ENCODE measurements around the gene TAF15. TPM values are rescaled to one million over a fixed set of nuclear protein-coding genes. Genes with fewer than 3 reads are reported as not detected.
A peak's percentile ranks its signal among the peaks of the same experiment; 100 is the strongest.

The TAF15 gene
- total and polyA plus RNA-seq, 2 of the 13 experiments (the other 11 are each of a cell fraction or from before 2014, with no cell fraction given), result 25.2 to 26.5 TPM

DNA sequence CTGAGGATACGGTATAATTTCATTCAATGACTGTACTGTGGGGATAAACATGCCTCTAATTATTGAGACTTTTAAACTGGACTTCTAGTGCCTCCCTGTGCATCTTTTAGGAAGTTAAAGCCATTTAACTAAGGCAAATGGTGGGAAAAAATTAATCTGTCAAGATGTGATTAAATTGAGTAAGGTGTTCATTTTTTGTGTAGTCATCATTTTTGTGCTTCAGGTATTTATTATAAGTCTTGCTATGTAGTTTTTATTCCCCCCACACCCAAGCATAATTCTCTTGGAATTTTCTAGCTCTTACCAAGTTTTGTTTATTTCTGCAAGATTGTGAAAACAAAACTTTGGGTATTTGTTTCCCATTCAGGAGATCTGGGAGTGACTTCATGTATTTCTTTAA is 10.2 kb downstream of the TAF15 start:
- CTCF ChIA-PET (ENCODE audit: low intra/inter-chr PET ratio, low total read pairs), result no interaction called here

GRCh38 chr17:35821308-35821707 is 12.0 kb downstream of the TAF15 start:
- no TSS peak for BruUV-seq (replicated peaks)
- ChIA-PET CTCF (ENCODE audit: low intra/inter-chr PET ratio, low total read pairs) (no interaction called here), POLR2A (no interaction called here)
- in situ Hi-C loops (cut with HindIII; ENCODE audit: extremely low pct_ligation_motif_present, low pct_unique_long_range_greater_than_20kb) (loop anchor here (25.0 kb wide), 1 partner anchor 109 kb away; no protein-coding TSS in a partner anchor), intact Hi-C loops (cut with micrococcal nuclease; ENCODE audit: unreplicated experiment) (no loop called here)
- no peak for ATAC-seq
- no peak for FAIRE-seq
- no peak for TF ChIP-seq ZNF878 (CRISPR knock-in tag; IDR thresholded peaks at IDR 0.05)
- TF ChIP-seq THAP8 (CRISPR knock-in tag; IDR thresholded peaks at IDR 0.05; ENCODE audit: borderline replicate concordance), result no peak
- no peak for TF ChIP-seq TOPORS (CRISPR knock-in tag; IDR thresholded peaks at IDR 0.05)
- no peak for TF ChIP-seq ZBTB8A (CRISPR knock-in tag; IDR thresholded peaks at IDR 0.05; ENCODE audit: borderline replicate concordance, low read depth)
- no peak for TF ChIP-seq PBX3 (CRISPR knock-in tag; IDR thresholded peaks at IDR 0.05; ENCODE audit: borderline replicate concordance)
- Histone ChIP-seq H3K79me2 (ENCODE audit: insufficient read depth, low read length) (peaks cover 25% of the 10 kb centered on the region), H2AFZ (ENCODE audit: low read length) (no peak overlapping the region), H4K20me1 (ENCODE audit: insufficient read depth, low read length) (peaks cover 16% of the 10 kb centered on the region), H3K4me2 (ENCODE audit: low read depth, low read length) (no peak overlapping the region), H3K9me3 (ENCODE audit: low read length) (no peaks in the 10 kb centered on the region), H3K27me3 (ENCODE audit: control insufficient read depth in 1 of 2, insufficient read depth in 2 of 2, low read length in 2 of 2) (no peaks in the 10 kb centered on the region), H3K36me3 (replicated peaks in 1 of 2; ENCODE audit: control insufficient read depth in 1 of 2, insufficient read depth in 2 of 2, low read length in 2 of 2) (peaks cover 11 to 70% of the 10 kb centered on the region in 2 experiments), H3K9ac (ENCODE audit: insufficient read depth, low read depth, low read length) (no peak overlapping the region), H3K27ac (ENCODE audit: extremely low read length, insufficient read depth, low read length) (no peak overlapping the region), H3K4me3 (replicated peaks in 1 of 3; ENCODE audit: insufficient read depth in 1 of 3, low read depth in 2 of 3, low read length in 3 of 3) (no peak overlapping the region), H3K4me1 (ENCODE audit: insufficient read depth, low read length) (peaks cover 25% of the 10 kb centered on the region)
- 97% methylated on average over 2 of the region's 2 CpGs for WGBS (ENCODE audit: low lambda C conversion rate)
- no peak for DNase-seq (ENCODE audit: low spot score)

More for the DNA sequence above, 10.2 kb downstream of the TAF15 start:
- H3K36me3 ChIP-seq (replicated peaks in 1 of 2; ENCODE audit: control insufficient read depth in 1 of 2, insufficient read depth in 2 of 2, low read length in 2 of 2), result peaks cover 9 to 62% of the 10 kb centered on the region in 2 experiments
- H2AFZ ChIP-seq (ENCODE audit: low read length), result no peak overlapping the region
- DNase-seq (ENCODE audit: low spot score), result no peak
- FAIRE-seq, result no peak
- no peak overlapping the region for H3K9ac ChIP-seq (ENCODE audit: insufficient read depth, low read depth, low read length)
- no peak overlapping the region for H3K4me2 ChIP-seq (ENCODE audit: low read depth, low read length)
- no TSS peak for BruUV-seq (replicated peaks)
- no peaks in the 10 kb centered on the region for H3K27me3 ChIP-seq (ENCODE audit: control insufficient read depth in 1 of 2, insufficient read depth in 2 of 2, low read length in 2 of 2)
- TF ChIP-seq SPEN (CRISPR knock-in tag; IDR thresholded peaks at IDR 0.05; ENCODE audit: low read depth) (no peak), MAFK (conservative IDR thresholded peaks at IDR 0.05 in 1 of 2, IDR thresholded peaks at IDR 0.05 in 1 of 2; ENCODE audit: low read length in 2 of 2) (peak; percentile 93 to 94), MAFF (IDR thresholded peaks at IDR 0.05; ENCODE audit: low read depth, low read length) (peak; percentile 96)
- no peak overlapping the region for H3K27ac ChIP-seq (ENCODE audit: extremely low read length, insufficient read depth, low read length)
- peaks cover 41% of the 10 kb centered on the region for H3K79me2 ChIP-seq (ENCODE audit: insufficient read depth, low read length)
- intact Hi-C loops (cut with micrococcal nuclease; ENCODE audit: unreplicated experiment) (no loop called here), in situ Hi-C loops (cut with HindIII; ENCODE audit: extremely low pct_ligation_motif_present, low pct_unique_long_range_greater_than_20kb) (loop anchor here (25.0 kb wide), 1 partner anchor 107 kb away; no protein-coding TSS in a partner anchor)
- POLR2A ChIA-PET, result interaction anchor here (4.4 kb wide), 1 partner anchor 10 kb away, joined by 39 read pairs; the partner anchor contains the start of gene TAF15
- WGBS (ENCODE audit: low lambda C conversion rate), result 100% methylated on average over 1 of the region's 1 CpG
- H3K9me3 ChIP-seq (ENCODE audit: low read length), result no peaks in the 10 kb centered on the region
- H3K4me3 ChIP-seq (replicated peaks in 1 of 3; ENCODE audit: insufficient read depth in 1 of 3, low read depth in 2 of 3, low read length in 3 of 3), result no peak overlapping the region
- peaks cover 40% of the 10 kb centered on the region for H3K4me1 ChIP-seq (ENCODE audit: insufficient read depth, low read length)
- ATAC-seq, result no peak
- H4K20me1 ChIP-seq (ENCODE audit: insufficient read depth, low read length), result peaks cover 20% of the 10 kb centered on the region

Measured in HepG2 (cell line).